ENCODE measurements around the gene ARSD. TPM values are rescaled to one million over a fixed set of nuclear protein-coding genes. Genes with fewer than 3 reads are reported as not detected.
"Not testable (repeated sequence)": the region's sequence is repeated elsewhere in the genome, so short reads cannot be mapped to it uniquely, and the experiment has no call there.

ARSD gene
- 27.4 to 36.4 TPM (median 35.3 TPM) in 3 replicates for total RNA-seq
- long read RNA-seq, full-length matches to known transcripts, result 13 of 28 reads
- long read RNA-seq, partial matches to known transcripts, result 0 of 28 reads
- long read RNA-seq, other reads (novel, unspliced or antisense), result 15 of 28 reads

GRCh38 chrX:2928583-2929434 is at the start of gene ARSD:
Gene ARSD (minus strand): TSS chrX:2929339. CDS start chrX:2929275, 64 bp downstream.
- peak within 1 kb of the TSS; percentile 93 for H3K27ac Mint-ChIP-seq (ENCODE audit: unreplicated experiment)
- TF ChIP-seq CTCF (IDR thresholded peaks at IDR 0.05), result peak; percentile 11
- H3K4me1 Mint-ChIP-seq (ENCODE audit: low read depth), result peaks cover 11% of the 10 kb centered on the region
- peaks cover 12% of the 10 kb centered on the region for H3K9me3 Mint-ChIP-seq (ENCODE audit: low read depth)
- no peaks in the 10 kb centered on the region for H3K27me3 Mint-ChIP-seq (ENCODE audit: low read depth)
- H3K4me3 Mint-ChIP-seq (ENCODE audit: unreplicated experiment), result peak within 1 kb of the TSS; percentile 90
- DNase-seq (ENCODE audit: low spot score), result peak; percentile 95
- H3K36me3 Mint-ChIP-seq (ENCODE audit: low read depth), result peaks cover 4% of the 10 kb centered on the region

GRCh38 chrX:2978639-2979038 is 49.5 kb upstream of the ARSD start:
- not testable (repeated sequence) for H3K27me3 Mint-ChIP-seq (ENCODE audit: low read depth); H3K9me3 Mint-ChIP-seq (ENCODE audit: low read depth); H3K4me3 Mint-ChIP-seq (ENCODE audit: unreplicated experiment); DNase-seq (ENCODE audit: low spot score); H3K36me3 Mint-ChIP-seq (ENCODE audit: low read depth); H3K27ac Mint-ChIP-seq (ENCODE audit: unreplicated experiment)
- H3K4me1 Mint-ChIP-seq (ENCODE audit: low read depth), result peaks cover 22% of the 10 kb centered on the region

- no peaks in the 10 kb centered on the region for H3K27me3 Mint-ChIP-seq (ENCODE audit: low read depth)
- peak overlapping the region; percentile 68 for H3K27ac Mint-ChIP-seq (ENCODE audit: unreplicated experiment)
- no peak for TF ChIP-seq CTCF (IDR thresholded peaks at IDR 0.05)
- H3K4me1 Mint-ChIP-seq (ENCODE audit: low read depth), result peaks cover 30% of the 10 kb centered on the region
- DNase-seq (ENCODE audit: low spot score), result no peak
- H3K4me3 Mint-ChIP-seq (ENCODE audit: unreplicated experiment), result no peak overlapping the region
- H3K9me3 Mint-ChIP-seq (ENCODE audit: low read depth), result no peaks in the 10 kb centered on the region
- no peaks in the 10 kb centered on the region for H3K36me3 Mint-ChIP-seq (ENCODE audit: low read depth)
Measured at GRCh38 chrX:2974961-2975360, 45.8 kb upstream of the ARSD start.

GRCh38 chrX:2972391-2972790 is 43.3 kb upstream of the ARSD start:
- Mint-ChIP-seq H3K9me3 (ENCODE audit: low read depth) (no peaks in the 10 kb centered on the region), H3K27ac (ENCODE audit: unreplicated experiment) (no peak overlapping the region), H3K27me3 (ENCODE audit: low read depth) (no peaks in the 10 kb centered on the region), H3K36me3 (ENCODE audit: low read depth) (no peaks in the 10 kb centered on the region), H3K4me3 (ENCODE audit: unreplicated experiment) (no peak overlapping the region), H3K4me1 (ENCODE audit: low read depth) (peaks cover 36% of the 10 kb centered on the region)
- DNase-seq (ENCODE audit: low spot score), result no peak
- TF ChIP-seq CTCF (IDR thresholded peaks at IDR 0.05), result no peak

GRCh38 chrX:2969021-2969420 is 39.9 kb upstream of the ARSD start:
- Mint-ChIP-seq H3K36me3 (ENCODE audit: low read depth) (no peaks in the 10 kb centered on the region), H3K4me1 (ENCODE audit: low read depth) (peaks cover 42% of the 10 kb centered on the region), H3K27me3 (ENCODE audit: low read depth) (no peaks in the 10 kb centered on the region), H3K4me3 (ENCODE audit: unreplicated experiment) (no peak overlapping the region), H3K27ac (ENCODE audit: unreplicated experiment) (no peak overlapping the region), H3K9me3 (ENCODE audit: low read depth) (no peaks in the 10 kb centered on the region)
- TF ChIP-seq CTCF (IDR thresholded peaks at IDR 0.05), result no peak
- no peak for DNase-seq (ENCODE audit: low spot score)

Data from chondrocyte (in vitro differentiated cells).